PC-9 (cell line): ENCODE measurements around the gene JOSD2. TPM values are rescaled to one million over a fixed set of nuclear protein-coding genes. Genes with fewer than 3 reads are reported as not detected.

Source experiments
- BruUV-seq: library from RNA; stranded (reverse); fragments of 400-500 nt; replicated peaks from 2 replicates; lab custom pipeline; 2021; lab: Mats Ljungman, UMichigan
- CTCF ChIA-PET: fragments of 300-600 bp; sonication (Branson Sonifier 250); formaldehyde crosslinking; loops from one replicate; lab custom pipeline; 2022; ENCODE audit warnings: antibody characterized with exemption; lab: Charles Lee
- POLR2A ChIA-PET: fragments of 300-600 bp; sonication (Branson Sonifier 250); formaldehyde crosslinking; loops from one replicate; lab custom pipeline; 2022; ENCODE audit warnings: antibody characterized with exemption; ENCODE audit not compliant: unreplicated experiment; lab: Charles Lee
- DNase-seq, 2 experiments: peaks; one replicate each; pipeline versions ENCODE4 v3.0.0 to v3.0.0-alpha.2; 2015 to 2022; ENCODE audit warnings: mixed read lengths in 1 of 2
- H2AFZ ChIP-seq: fragments of 200-600 bp; sonication (generic); 2 replicates; pipeline ENCODE4 v1.8.1; 2017; ENCODE audit warnings: antibody characterized with exemption
- H3F3A ChIP-seq: fragments of 200-600 bp; sonication (generic); 2 replicates; pipeline ENCODE4 v1.8.1; 2017; ENCODE audit warnings: antibody characterized with exemption, mild to moderate bottlenecking, low read depth; ENCODE audit not compliant: insufficient read depth
- H3K27ac ChIP-seq: fragments of 200-600 bp; sonication (generic); 2 replicates; pipeline ENCODE4 v1.6.1; 2016; ENCODE audit warnings: mixed run types
- H3K27me3 ChIP-seq: fragments of 200-600 bp; sonication (generic); 2 replicates; pipeline ENCODE4 v1.6.1; 2016; ENCODE audit warnings: low read depth, mixed run types; ENCODE audit not compliant: insufficient read depth
- H3K36me3 ChIP-seq: fragments of 200-600 bp; sonication (generic); 2 replicates; pipeline ENCODE4 v1.6.1; 2016; ENCODE audit warnings: low read depth, mixed run types
- H3K4me1 ChIP-seq: fragments of 200-600 bp; sonication (generic); replicated peaks from 2 replicates; pipeline ENCODE4 v1.6.1; 2016; ENCODE audit warnings: mixed run types; ENCODE audit not compliant: insufficient read depth
- H3K4me2 ChIP-seq: fragments of 200-600 bp; sonication (generic); 2 replicates; pipeline ENCODE4 v1.6.1; 2017; ENCODE audit warnings: mixed run types
- H3K4me3 ChIP-seq: fragments of 200-600 bp; sonication (generic); 2 replicates; pipeline ENCODE4 v1.6.1; 2016; ENCODE audit warnings: mixed run types
- H3K79me2 ChIP-seq: fragments of 200-600 bp; sonication (generic); 2 replicates; pipeline ENCODE4 v1.6.1; 2017; ENCODE audit warnings: low read depth, mixed run types
- H3K9me2 ChIP-seq: fragments of 200-600 bp; sonication (generic); 2 replicates; pipeline ENCODE4 v1.8.1; 2017; ENCODE audit warnings: mild to moderate bottlenecking; ENCODE audit not compliant: insufficient read depth
- H3K9me3 ChIP-seq: fragments of 200-600 bp; sonication (generic); 2 replicates; pipeline ENCODE4 v1.8.1; 2016; ENCODE audit warnings: low read depth; ENCODE audit not compliant: insufficient read depth
- H4K20me1 ChIP-seq: fragments of 200-600 bp; sonication (generic); 2 replicates; pipeline ENCODE4 v1.8.1; 2017; ENCODE audit not compliant: insufficient read depth
- CTCF ChIP-seq: fragments of 200-600 bp; sonication (generic); conservative IDR thresholded peaks from 2 replicates; pipeline ENCODE4 v1.6.1; 2017; ENCODE audit warnings: mixed run types, antibody characterized with exemption, mild to moderate bottlenecking, moderate library complexity
- EZH2 ChIP-seq: fragments of 200-600 bp; sonication (generic); IDR thresholded peaks from 2 replicates; pipeline ENCODE4 v1.8.0; 2017; ENCODE audit warnings: antibody characterized with exemption, low read depth
- intact Hi-C: fragments of 100-400 bp; cut with micrococcal nuclease; formaldehyde crosslinking; loops from one replicate; pipeline ENCODE4 v1.10.0; 2022; ENCODE audit not compliant: unreplicated experiment
- total RNA-seq: library from RNA; stranded (reverse); gene quantifications from 2 replicates; pipeline ENCODE4 v1.2.3, GENCODE V29; 2021

Gene JOSD2
- total RNA-seq, 1 experiment from 2014 or later: 44.3 TPM

GRCh38 chr19:50495020-50495531 lies 15.9 kb downstream of the JOSD2 start:
- intact Hi-C loops: no loop called here
- H3K4me1 ChIP-seq: no peaks in the 10 kb centered on the region
- ChIA-PET POLR2A (no interaction called here), CTCF (no interaction called here)
- no peaks in the 10 kb centered on the region for H3K9me2 ChIP-seq
- no peaks in the 10 kb centered on the region for H3K9me3 ChIP-seq
- no peaks in the 10 kb centered on the region for H3K27me3 ChIP-seq
- H3K36me3 ChIP-seq: no peaks in the 10 kb centered on the region
- H3K27ac ChIP-seq: no peak overlapping the region
- no peak overlapping the region for H2AFZ ChIP-seq
- no peaks in the 10 kb centered on the region for H3K79me2 ChIP-seq
- peaks cover 8% of the 10 kb centered on the region; the same call in 1 of the 2 replicates for H3F3A ChIP-seq
- no peak overlapping the region for H3K4me2 ChIP-seq
- no peak overlapping the region for H3K4me3 ChIP-seq
- BruUV-seq: no TSS peak
- no peak for TF ChIP-seq CTCF
- no peak for TF ChIP-seq EZH2
- H4K20me1 ChIP-seq: no peaks in the 10 kb centered on the region
- no peak for DNase-seq

GRCh38 chr19:50494186-50495019 lies 16.6 kb downstream of the JOSD2 start:
- Histone ChIP-seq H3K9me3 (no peaks in the 10 kb centered on the region), H3K79me2 (no peaks in the 10 kb centered on the region), H3K36me3 (no peaks in the 10 kb centered on the region), H3K27ac (no peak overlapping the region), H3K27me3 (no peaks in the 10 kb centered on the region), H3K4me3 (no peak overlapping the region), H4K20me1 (no peaks in the 10 kb centered on the region), H3K4me1 (no peaks in the 10 kb centered on the region), H2AFZ (no peak overlapping the region), H3K4me2 (no peak overlapping the region), H3F3A (peaks cover 8% of the 10 kb centered on the region; the same call in 1 of the 2 replicates), H3K9me2 (no peaks in the 10 kb centered on the region)
- ChIA-PET POLR2A (no interaction called here), CTCF (no interaction called here)
- TF ChIP-seq CTCF (no peak), EZH2 (no peak)
- BruUV-seq: no TSS peak
- DNase-seq: no peak
- intact Hi-C loops: no loop called here

GRCh38 chr19:50493171-50493570 lies 17.8 kb downstream of the JOSD2 start:
- H3K4me3 ChIP-seq: no peak overlapping the region
- H3K9me2 ChIP-seq: no peaks in the 10 kb centered on the region
- BruUV-seq: no TSS peak
- intact Hi-C loops: no loop called here
- no peaks in the 10 kb centered on the region for H3K79me2 ChIP-seq
- H3K27me3 ChIP-seq: no peaks in the 10 kb centered on the region
- H2AFZ ChIP-seq: no peak overlapping the region
- no peaks in the 10 kb centered on the region for H3K4me1 ChIP-seq
- POLR2A ChIA-PET: no interaction called here
- TF ChIP-seq CTCF: no peak
- no peak for TF ChIP-seq EZH2
- no peaks in the 10 kb centered on the region for H3K36me3 ChIP-seq
- CTCF ChIA-PET: no interaction called here
- H4K20me1 ChIP-seq: no peaks in the 10 kb centered on the region
- H3K4me2 ChIP-seq: no peak overlapping the region
- no peak overlapping the region for H3K27ac ChIP-seq
- H3F3A ChIP-seq: peaks cover 8% of the 10 kb centered on the region; the same call in 1 of the 2 replicates
- H3K9me3 ChIP-seq: no peaks in the 10 kb centered on the region
- no peak for DNase-seq
